K562 (cell line): ENCODE results near the gene YBEY. TPM values are rescaled to one million over a fixed set of nuclear protein-coding genes. Genes with fewer than 3 reads are reported as not detected.
A peak's percentile ranks its signal among the peaks of the same experiment; 100 is the strongest.

Source experiments
- ARID2 ChIP-seq: fragments of 450-650 bp; IDR thresholded peaks from 2 replicates; pipeline ENCODE4 v1.6.1; 2017; ENCODE audit warnings: antibody characterized with exemption, mild to moderate bottlenecking
- BRD9 ChIP-seq: fragments of 450-650 bp; IDR thresholded peaks from 2 replicates; pipeline ENCODE4 v1.6.1; 2018; ENCODE audit warnings: low read depth; ENCODE audit not compliant: partially characterized antibody
- CCNT2 ChIP-seq: IDR thresholded peaks from 2 replicates; pipeline ENCODE4 v1.6.1; 2011; ENCODE audit warnings: borderline replicate concordance, low read depth, mild to moderate bottlenecking, moderate library complexity, mixed read lengths, low read length; ENCODE audit not compliant: insufficient read length; ENCODE audit errors: extremely low read depth
- FOXM1 ChIP-seq, 2 experiments: fragments of 450-650 bp in 1 of 2; sonication (generic) in 1 of 2; formaldehyde crosslinking in 1 of 2; IDR thresholded peaks; 2 replicates each; pipeline versions ENCODE4 v1.6.1 to v1.9.0; 2017 to 2022; ENCODE audit warnings: low read depth in 2 of 2, mild to moderate bottlenecking in 2 of 2, missing genetic modification reagents in 1 of 2, moderate library complexity in 1 of 2
- GABPA ChIP-seq: fragments of 200-800 bp; sonication (Bioruptor generic); conservative IDR thresholded peaks from 2 replicates; pipeline ENCODE4 v1.6.1; 2016; ENCODE audit warnings: low read depth, missing genetic modification characterization, missing compliant biosample characterization
- HNRNPLL ChIP-seq: fragments of 200-400 bp; formaldehyde crosslinking; IDR thresholded peaks from 2 replicates; pipeline ENCODE4 v1.6.1; 2017; ENCODE audit warnings: low read length, low read depth, mild to moderate bottlenecking; ENCODE audit not compliant: poor library complexity, severe bottlenecking
- ID3 ChIP-seq, 2 experiments: fragments of 250-450 bp in 1 of 2; fragments of 450-650 bp in 1 of 2; sonication (Bioruptor Pico) in 1 of 2; IDR thresholded peaks; 2 replicates each; pipeline versions ENCODE4 v1.6.1 to v1.8.0; 2016 to 2021; ENCODE audit warnings: mild to moderate bottlenecking in 2 of 2, moderate library complexity in 2 of 2, missing compliant biosample characterization in 1 of 2, missing genetic modification characterization in 1 of 2
- ILK ChIP-seq: fragments of 450-650 bp; IDR thresholded peaks from 2 replicates; pipeline ENCODE4 v1.6.1; 2016; ENCODE audit warnings: missing genetic modification characterization, low read depth, mild to moderate bottlenecking, missing compliant biosample characterization, moderate library complexity, borderline replicate concordance
- IRF2 ChIP-seq: sonication (generic); formaldehyde crosslinking; IDR thresholded peaks from 2 replicates; pipeline ENCODE4 v1.8.1; 2022; ENCODE audit warnings: mild to moderate bottlenecking, missing genetic modification reagents
- RAD51 ChIP-seq: fragments of 450-650 bp; IDR thresholded peaks from 2 replicates; pipeline ENCODE4 v1.7.1; 2016; ENCODE audit warnings: low read depth, mild to moderate bottlenecking, borderline replicate concordance
- SAFB ChIP-seq: fragments of 200-400 bp; formaldehyde crosslinking; IDR thresholded peaks from 2 replicates; pipeline ENCODE4 v1.6.1; 2017; ENCODE audit warnings: low read depth, low read length, borderline replicate concordance
- SNRNP70 ChIP-seq: fragments of 200-400 bp; formaldehyde crosslinking; optimal IDR thresholded peaks from 2 replicates; pipeline ENCODE3; 2017; ENCODE audit warnings: low read depth, low read length
- SP2 ChIP-seq: IDR thresholded peaks from 2 replicates; pipeline ENCODE4 v1.6.1; 2011; ENCODE audit warnings: mild to moderate bottlenecking, low read depth, low read length, moderate library complexity; ENCODE audit not compliant: poor library complexity, severe bottlenecking; ENCODE audit errors: extremely low read depth
- TEAD4 ChIP-seq, 2 experiments: sonication (generic) in 1 of 2; formaldehyde crosslinking in 1 of 2; IDR thresholded peaks; 2 replicates each; pipeline versions ENCODE4 v1.6.1 to v1.8.0; 2012 to 2022; ENCODE audit warnings: borderline replicate concordance in 1 of 2, inconsistent platforms in 1 of 2, low read length in 1 of 2, mild to moderate bottlenecking in 1 of 2, missing genetic modification reagents in 1 of 2
- THAP12 ChIP-seq: fragments of 250-450 bp; sonication (Bioruptor Pico); IDR thresholded peaks from 2 replicates; pipeline ENCODE4 v1.9.0; 2021; ENCODE audit warnings: mild to moderate bottlenecking, inconsistent platforms
- XRCC5 ChIP-seq: fragments of 200-400 bp; formaldehyde crosslinking; IDR thresholded peaks from 2 replicates; pipeline ENCODE4 v1.6.1; 2017; ENCODE audit warnings: low read depth, mild to moderate bottlenecking, low read length
- ZFP30 ChIP-seq: fragments of 250-450 bp; sonication (Bioruptor Pico); IDR thresholded peaks from 2 replicates; pipeline ENCODE4 v1.8.0; 2022; ENCODE audit warnings: moderate library complexity, mild to moderate bottlenecking, inconsistent platforms, borderline replicate concordance
- ZNF175 ChIP-seq: fragments of 200-800 bp; sonication (Bioruptor generic); IDR thresholded peaks from 2 replicates; pipeline ENCODE4 v1.6.1; 2016; ENCODE audit warnings: low read depth, mild to moderate bottlenecking, missing genetic modification characterization, missing compliant biosample characterization
- ZNF239 ChIP-seq: fragments of 250-450 bp; sonication (Bioruptor Pico); IDR thresholded peaks from 2 replicates; pipeline ENCODE4 v1.4.0; 2020; ENCODE audit warnings: mild to moderate bottlenecking
- ZNF436 ChIP-seq: fragments of 250-450, 450-650 bp; sonication (Bioruptor Pico); formaldehyde crosslinking; IDR thresholded peaks from 2 replicates; pipeline ENCODE4 v1.7.0; 2020; ENCODE audit warnings: mild to moderate bottlenecking
- ZNF717 ChIP-seq: fragments of 250-450 bp; sonication (Bioruptor Pico); IDR thresholded peaks from 2 replicates; pipeline ENCODE4 v1.5.0; 2021
- ZNF780A ChIP-seq: fragments of 250-450 bp; sonication (Bioruptor Pico); IDR thresholded peaks from 2 replicates; pipeline ENCODE4 v1.5.0; 2021; ENCODE audit warnings: mild to moderate bottlenecking
- polyA plus RNA-seq, 8 experiments: library from polyadenylated mRNA; depleted of rRNA in 4 of 8; stranded (reverse) in 5 of 8; unstranded in 3 of 8; fragments of >200 nt; fragmentation: Nextera tagmentation in 2 of 8; fragmentation: Illumina TruSeq in 1 of 8; extraction: Ambion mirVana in 2 of 8; extraction: Trizol in 1 of 8; gene quantifications; 2 replicates each; pipeline versions ENCODE4 v1.2.1 to v1.2.3, GENCODE V29; 2011 to 2014; ENCODE audit warnings: inconsistent platforms in 1 of 8, missing spikeins in 1 of 8
- total RNA-seq, 7 experiments: library from RNA; depleted of rRNA in 6 of 7; stranded (reverse); fragments of >200 nt in 6 of 7; fragmentation: Illumina TruSeq in 2 of 7; extraction: Trizol in 2 of 7; gene quantifications; 2 replicates each; pipeline versions ENCODE4 v1.2.1 to v1.2.3, GENCODE V29; 2011 to 2021; ENCODE audit warnings: low replicate concordance in 1 of 7

YBEY gene
- total and polyA plus RNA-seq, 9 of the 15 experiments (the other 6 are each of a cell fraction or from before 2014, with no cell fraction given) = 6.4 to 28.0 (median 12.4) TPM

- TF ChIP-seq THAP12 (peak; percentile 95), HNRNPLL (peak; percentile 87), ZNF175 (CRISPR knock-in tag) (no peak), CCNT2 (peak; percentile 94), ZFP30 (no peak), ID3 (CRISPR knock-in tag; IDR thresholded peaks at IDR 0.05) (no peak), ID3 (tag; IDR thresholded peaks at IDR 0.05) (no peak), SNRNP70 (no peak), ZNF436 (CRISPR knock-in tag) (no peak), XRCC5 (peak; percentile 31; the same call in 1 of the 2 replicates), FOXM1 (IDR thresholded peaks at IDR 0.05; ENCODE audit: low read depth) (peak; percentile 94), FOXM1 (CRISPR knock-in tag; IDR thresholded peaks at IDR 0.05; ENCODE audit: low read depth) (peak; percentile 93; the same call in 1 of the 2 replicates), ILK (tag) (no peak), ZNF780A (CRISPR knock-in tag) (no peak), GABPA (tag) (peak; percentile 70), ZNF239 (peak; percentile 13; the same call in 1 of the 2 replicates), RAD51 (no peak), TEAD4 (IDR thresholded peaks at IDR 0.05; ENCODE audit: low read length) (peak; percentile 7; the same call in 1 of the 2 replicates), TEAD4 (CRISPR knock-in tag; IDR thresholded peaks at IDR 0.05; ENCODE audit: borderline replicate concordance) (no peak), ZNF717 (CRISPR knock-in tag) (no peak), SP2 (peak; percentile 62), SAFB (peak; percentile 77), ARID2 (no peak), IRF2 (CRISPR knock-in tag) (no peak), BRD9 (peak; percentile 85)
These were observed 37.7 kb downstream of the YBEY start, which contains the start of the genes C21orf58 and PCNT (continued) for GRCh38 chr21:46323710-46324389.
